HG02678 (cell line): Measurements from ENCODE around the gene NBPF1.
"Not testable (repeated sequence)": the region's sequence is repeated elsewhere in the genome, so short reads cannot be mapped to it uniquely, and the experiment has no call there.

Source experiments
- ATAC-seq: cut with Tn5 transposase; IDR thresholded peaks from one replicate; pipeline ENCODE4 v1.9.1; 2021; ENCODE audit warnings: mild to moderate bottlenecking, moderate library complexity; ENCODE audit not compliant: unreplicated experiment

NBPF1 gene

GRCh38 chr1:16519255-16519951 lies 94.0 kb downstream of the NBPF1 start:
- not testable (repeated sequence) for ATAC-seq

- not testable (repeated sequence) for ATAC-seq
Measured at GRCh38 chr1:16518913-16519254, 94.5 kb downstream of the NBPF1 start.

GRCh38 chr1:16516694-16517410 lies 96.5 kb downstream of the NBPF1 start:
- ATAC-seq = not testable (repeated sequence)

- ATAC-seq = not testable (repeated sequence)
Measured at GRCh38 chr1:16514107-16515055, 99.0 kb downstream of the NBPF1 start, which contains the start of gene RNU1-1. Gene RNU1-1, minus strand, starts transcription at chr1:16514285.

- ATAC-seq = peak; percentile 84
Measured at GRCh38 chr1:16513412-16514106, 99.8 kb downstream of the NBPF1 start.

- ATAC-seq = not testable (repeated sequence)
Measured at GRCh38 chr1:16512624-16513411, 100.5 kb downstream of the NBPF1 start.
